KOPT-K1 (cell line): Measurements from ENCODE around the gene HAAO.

Experiments
- H3K27ac ChIP-seq: fragments of 200-600 bp; sonication (generic); 2 replicates; pipeline ENCODE4 v1.5.1; 2016; ENCODE audit warnings: antibody characterized with exemption, mild to moderate bottlenecking, low read depth, low read length; ENCODE audit not compliant: poor library complexity, severe bottlenecking
- H3K36me3 ChIP-seq: fragments of 200-600 bp; sonication (generic); 2 replicates; pipeline ENCODE4 v1.5.1; 2017; ENCODE audit warnings: antibody characterized with exemption, mild to moderate bottlenecking, low read length, moderate library complexity; ENCODE audit not compliant: insufficient read depth
- H3K9me3 ChIP-seq: fragments of 200-600 bp; sonication (generic); 2 replicates; pipeline ENCODE4 v1.5.1; 2017; ENCODE audit warnings: antibody characterized with exemption, low read length, mild to moderate bottlenecking; ENCODE audit not compliant: insufficient read depth, poor library complexity, severe bottlenecking

HAAO gene

GRCh38 chr2:42827647-42828486 is 35.5 kb upstream of the HAAO start:
- no peak overlapping the region for H3K27ac ChIP-seq
- H3K9me3 ChIP-seq: no peaks in the 10 kb centered on the region

DNA sequence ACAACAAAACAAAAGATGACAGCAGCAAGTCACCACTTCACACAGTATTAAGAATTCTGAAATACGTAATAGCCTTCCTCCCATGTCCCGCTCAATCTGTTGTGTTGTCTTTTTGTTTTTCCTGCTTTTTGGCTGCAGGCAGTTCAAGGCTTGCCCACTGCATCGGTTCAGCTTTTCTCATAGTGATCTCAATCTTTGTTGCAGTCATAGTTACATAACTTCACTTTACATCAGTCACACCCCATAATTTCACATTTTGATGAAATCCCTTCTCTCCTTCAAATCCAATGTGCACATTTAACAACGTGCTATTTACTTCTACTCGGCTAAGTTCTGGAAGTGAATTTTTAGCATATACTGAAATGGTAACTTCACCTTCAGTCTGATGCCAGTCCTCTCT is 33.8 kb upstream of the HAAO start:
- Histone ChIP-seq H3K36me3 (no peaks in the 10 kb centered on the region), H3K27ac (no peak overlapping the region), H3K9me3 (no peaks in the 10 kb centered on the region)

More at GRCh38 chr2:42827647-42828486, 35.5 kb upstream of the HAAO start:
- H3K36me3 ChIP-seq: no peaks in the 10 kb centered on the region

- Histone ChIP-seq H3K9me3 (no peaks in the 10 kb centered on the region), H3K27ac (no peak overlapping the region), H3K36me3 (no peaks in the 10 kb centered on the region)
Measured at GRCh38 chr2:42824454-42824807, 32.0 kb upstream of the HAAO start.

DNA sequence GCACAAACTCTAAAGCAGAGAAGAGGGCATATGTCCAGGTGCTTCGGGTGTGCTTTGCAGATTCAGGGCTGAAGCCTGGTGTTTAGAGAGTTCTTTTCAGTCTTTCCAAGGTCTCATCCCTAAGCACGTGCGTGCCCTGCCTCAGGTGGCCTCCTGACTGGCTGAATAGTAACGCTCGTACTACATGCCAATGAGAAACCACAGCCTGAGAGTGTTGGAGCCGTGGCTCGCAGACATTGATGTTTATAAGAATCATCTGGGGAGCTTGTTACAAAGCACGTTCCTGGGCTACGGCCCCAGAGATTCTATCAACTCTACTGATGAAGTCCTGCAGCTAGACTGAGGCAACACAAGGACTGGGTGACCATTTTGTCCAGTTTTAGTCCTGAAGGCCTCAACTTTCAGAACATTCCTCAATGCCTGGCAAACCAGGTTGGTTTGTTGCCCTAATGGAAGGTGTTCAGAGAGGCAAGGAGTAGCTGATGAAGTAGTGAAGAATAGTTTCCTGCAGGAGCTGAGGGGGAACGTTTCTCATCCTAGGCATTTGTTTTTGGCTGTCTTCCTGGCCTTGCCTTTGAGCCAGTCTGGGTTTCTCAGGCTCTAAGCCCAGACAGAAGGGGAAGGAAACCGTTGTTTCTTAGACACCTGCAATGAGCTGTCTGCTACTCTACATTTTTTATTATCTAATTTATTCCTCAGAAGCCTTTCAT is 31.5 kb upstream of the HAAO start:
- no peak overlapping the region for H3K27ac ChIP-seq
- H3K9me3 ChIP-seq: no peaks in the 10 kb centered on the region
- no peaks in the 10 kb centered on the region for H3K36me3 ChIP-seq

DNA sequence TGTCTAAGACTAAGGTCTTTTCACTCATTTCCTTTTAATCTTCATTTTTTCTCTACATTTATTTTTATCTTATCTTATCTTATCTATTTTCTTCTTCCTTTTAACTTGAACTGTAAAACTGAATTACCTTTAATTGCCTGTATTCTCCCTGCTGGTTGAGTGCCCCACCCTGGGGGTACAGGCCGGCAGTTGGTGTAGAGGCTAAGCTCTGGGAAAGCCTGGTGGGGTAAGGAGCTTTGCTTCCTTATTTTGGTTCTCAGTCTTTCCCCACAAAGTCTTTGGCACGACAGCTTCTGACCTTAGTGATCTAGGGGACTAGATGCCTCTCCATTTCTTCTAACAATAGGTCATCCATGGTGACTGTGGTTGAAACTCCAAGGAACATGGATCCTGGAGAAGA is 26.8 kb upstream of the HAAO start:
- Histone ChIP-seq H3K27ac (no peak overlapping the region), H3K36me3 (no peaks in the 10 kb centered on the region), H3K9me3 (peaks cover 13% of the 10 kb centered on the region)

DNA sequence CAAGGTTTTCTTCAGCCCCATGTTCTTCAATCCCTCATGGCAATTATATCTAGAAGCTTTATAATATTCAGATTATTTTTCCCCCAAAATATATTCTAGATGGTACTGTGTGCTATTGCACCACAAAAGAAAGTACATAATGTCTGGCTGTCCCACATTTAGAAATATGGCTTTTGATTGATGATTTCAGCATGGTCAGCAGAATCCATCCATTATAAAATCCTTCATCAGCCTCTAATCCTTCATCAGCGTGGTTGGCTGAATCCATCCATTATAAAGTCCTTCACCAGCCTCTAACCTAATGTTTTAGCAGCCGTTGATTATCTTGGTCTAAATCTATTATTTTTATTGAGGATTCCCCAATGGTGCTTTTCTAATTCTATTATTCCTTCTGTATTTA is 23.3 kb upstream of the HAAO start:
- Histone ChIP-seq H3K9me3 (peaks cover 18% of the 10 kb centered on the region), H3K36me3 (no peaks in the 10 kb centered on the region), H3K27ac (no peak overlapping the region)

DNA sequence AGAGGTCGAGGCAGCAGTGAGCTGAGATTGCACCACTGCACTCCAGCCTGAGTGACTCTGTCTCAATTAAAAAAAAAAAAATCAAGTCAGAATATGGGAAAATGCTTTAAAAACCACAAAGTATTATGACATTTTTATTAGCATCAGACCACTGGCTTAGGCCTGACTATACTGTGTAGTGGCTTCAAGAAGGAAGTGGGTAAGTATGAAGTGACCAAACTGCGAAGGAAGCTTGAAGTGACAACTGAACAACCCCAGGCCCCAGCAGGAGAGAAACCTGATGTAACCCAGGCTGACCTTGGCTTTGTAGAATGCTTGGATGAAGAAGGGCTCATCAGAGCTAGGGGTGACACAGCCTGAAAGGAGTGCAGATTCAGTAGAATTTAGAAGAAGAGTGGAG is 21.4 kb upstream of the HAAO start:
- H3K36me3 ChIP-seq: no peaks in the 10 kb centered on the region
- H3K9me3 ChIP-seq: peaks cover 17% of the 10 kb centered on the region
- H3K27ac ChIP-seq: no peak overlapping the region

DNA sequence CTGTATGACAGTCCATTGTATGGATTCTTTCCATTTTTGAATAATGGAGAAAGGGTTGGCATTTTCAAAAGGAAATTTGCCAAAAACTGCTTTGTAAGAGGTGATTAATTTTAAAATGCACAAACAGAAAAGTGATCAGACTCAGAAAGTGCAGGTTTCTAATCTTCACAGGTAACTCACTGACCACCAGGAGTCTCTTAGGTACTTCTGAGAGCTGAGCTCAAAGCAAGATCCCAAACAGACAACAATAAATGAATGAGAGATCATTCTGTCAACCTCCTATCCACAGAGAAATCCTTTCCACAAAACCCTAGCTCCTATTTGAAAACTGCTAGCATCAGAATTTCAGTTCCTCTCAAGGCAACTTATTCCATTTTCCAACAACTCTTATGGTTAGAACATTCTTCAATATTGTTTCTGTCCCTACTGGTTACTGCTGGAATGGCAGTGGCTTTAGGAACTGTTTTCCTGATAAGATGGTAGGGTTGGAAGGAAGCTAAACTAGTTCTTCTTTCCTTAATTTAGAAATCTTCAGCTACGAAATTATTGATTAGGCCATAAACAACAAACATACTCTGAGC is 20.6 kb upstream of the HAAO start:
- H3K27ac ChIP-seq: no peak overlapping the region
- peaks cover 9% of the 10 kb centered on the region for H3K9me3 ChIP-seq
- H3K36me3 ChIP-seq: no peaks in the 10 kb centered on the region

GRCh38 chr2:42810971-42811811 is 18.8 kb upstream of the HAAO start:
- Histone ChIP-seq H3K27ac (peak overlapping the region; percentile 92), H3K9me3 (peaks cover 8% of the 10 kb centered on the region), H3K36me3 (no peaks in the 10 kb centered on the region)

GRCh38 chr2:42810121-42810970 is 18.0 kb upstream of the HAAO start:
- no peaks in the 10 kb centered on the region for H3K36me3 ChIP-seq
- H3K27ac ChIP-seq: peak overlapping the region; percentile 92
- H3K9me3 ChIP-seq: peaks cover 8% of the 10 kb centered on the region

DNA sequence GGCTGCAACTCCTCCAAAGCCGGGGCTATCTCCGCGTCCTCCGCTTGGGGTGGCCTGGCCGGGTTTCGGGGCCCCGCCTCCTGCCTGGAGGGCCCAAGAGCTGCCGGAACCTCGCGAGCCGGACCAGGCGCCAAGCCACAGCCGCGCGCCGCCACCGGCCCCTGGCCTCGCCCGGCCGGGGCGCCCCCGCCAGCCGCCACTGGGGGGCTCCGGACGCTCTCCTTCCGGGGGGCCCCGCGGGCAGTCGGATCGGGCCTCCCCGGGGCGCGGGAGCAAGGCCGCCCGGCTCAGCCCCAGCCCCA is 17.4 kb upstream of the HAAO start:
- peaks cover 8% of the 10 kb centered on the region for H3K9me3 ChIP-seq
- no peaks in the 10 kb centered on the region for H3K36me3 ChIP-seq
- peak overlapping the region; percentile 92 for H3K27ac ChIP-seq

- Histone ChIP-seq H3K27ac (peak overlapping the region; percentile 92), H3K36me3 (no peaks in the 10 kb centered on the region), H3K9me3 (peaks cover 7% of the 10 kb centered on the region)
Measured at GRCh38 chr2:42809131-42809818, 16.9 kb upstream of the HAAO start.

DNA sequence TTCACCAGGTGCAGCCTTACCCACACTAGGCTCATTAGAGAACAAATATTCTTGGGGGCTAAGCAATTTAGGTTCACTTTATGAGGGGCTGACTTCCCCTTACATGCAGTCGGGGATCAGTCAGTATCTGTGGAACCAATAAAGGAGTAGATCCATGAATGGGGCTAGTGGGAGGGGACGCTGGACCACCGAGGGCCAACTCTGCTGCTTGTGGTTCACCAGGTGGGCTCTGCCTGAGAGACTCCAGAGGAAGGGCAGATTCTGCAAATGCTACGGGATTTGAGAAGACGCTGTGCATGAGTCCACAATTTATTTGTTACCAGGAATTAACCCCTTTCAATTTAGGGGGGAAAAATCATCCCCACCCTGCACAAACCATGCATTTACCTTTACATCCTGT is 15.9 kb upstream of the HAAO start:
- Histone ChIP-seq H3K36me3 (no peaks in the 10 kb centered on the region), H3K27ac (no peak overlapping the region), H3K9me3 (no peaks in the 10 kb centered on the region)

- Histone ChIP-seq H3K27ac (no peak overlapping the region), H3K9me3 (no peaks in the 10 kb centered on the region)
Measured at GRCh38 chr2:42806786-42807185, 14.4 kb upstream of the HAAO start.

More at GRCh38 chr2:42806786-42807185, 14.4 kb upstream of the HAAO start:
- H3K36me3 ChIP-seq: no peaks in the 10 kb centered on the region
